Spleen (tissue), 13 donors: ENCODE data around the gene COPG2. TPM values are rescaled to one million over a fixed set of nuclear protein-coding genes. Genes with fewer than 3 reads are reported as not detected.

Experiments
- DNase-seq: peaks from one replicate; pipeline ENCODE4 v3.0.0-alpha.2; 2020
- H3K27ac ChIP-seq, 8 donors: fragments of 200-600 bp; sonication (generic) in 7 of 8; 1 replicate in 4 of 8; 2 replicates in 4 of 8; pipeline versions ENCODE4 v1.5.0 to v1.8.0; 2016 to 2021; ENCODE audit warnings: inconsistent platforms in 4 of 8, mild to moderate bottlenecking in 4 of 8, moderate library complexity in 1 of 8
- H3K27me3 ChIP-seq, 7 donors: fragments of 200-600 bp; sonication (generic) in 6 of 7; replicated peaks in 1 of 7; 1 replicate in 4 of 7; 2 replicates in 3 of 7; pipeline versions ENCODE4 v1.5.0 to v1.8.0; 2016 to 2021; ENCODE audit warnings: inconsistent platforms in 3 of 7, mild to moderate bottlenecking in 1 of 7
- H3K36me3 ChIP-seq, 6 donors: fragments of 200-600 bp; sonication (generic) in 5 of 6; 1 replicate in 4 of 6; 2 replicates in 2 of 6; pipeline versions ENCODE4 v1.5.0 to v1.8.0; 2016 to 2021; ENCODE audit warnings: inconsistent platforms in 2 of 6
- H3K4me1 ChIP-seq, 6 donors: fragments of 200-600 bp; sonication (generic) in 5 of 6; 1 replicate in 3 of 6; 2 replicates in 3 of 6; pipeline versions ENCODE4 v1.5.0 to v1.8.0; 2016 to 2021; ENCODE audit warnings: inconsistent platforms in 3 of 6
- H3K4me3 ChIP-seq, 8 donors: fragments of 200-600 bp; sonication (generic) in 7 of 8; 1 replicate in 4 of 8; 2 replicates in 4 of 8; pipeline versions ENCODE4 v1.5.0 to v1.8.0; 2016 to 2021; ENCODE audit warnings: inconsistent platforms in 4 of 8, mild to moderate bottlenecking in 4 of 8, moderate library complexity in 2 of 8
- H3K9me3 ChIP-seq, 8 donors: fragments of 200-600 bp; sonication (generic) in 7 of 8; 1 replicate in 4 of 8; 2 replicates in 4 of 8; pipeline versions ENCODE4 v1.5.0 to v1.8.0; 2016 to 2021; ENCODE audit warnings: inconsistent platforms in 4 of 8
- CTCF ChIP-seq, 11 experiments: fragments of 200-600 bp in 7 of 11; fragments of 450-650 bp in 4 of 11; sonication (generic) in 4 of 11; IDR thresholded peaks in 8 of 11; conservative IDR thresholded peaks in 3 of 11; 1 replicate in 7 of 11; 2 replicates in 4 of 11; pipeline versions ENCODE4 v1.4.0 to v1.8.0; 2016 to 2021; ENCODE audit warnings: antibody characterized with exemption in 11 of 11, inconsistent platforms in 4 of 11, mild to moderate bottlenecking in 1 of 11
- POLR2A ChIP-seq, 3 donors: fragments of 450-650 bp; IDR thresholded peaks; one replicate each; pipeline ENCODE4 v1.5.1; 2017; ENCODE audit warnings: antibody characterized with exemption in 3 of 3, mild to moderate bottlenecking in 1 of 3
- POLR2AphosphoS5 ChIP-seq, 3 donors: sonication (generic); formaldehyde crosslinking; IDR thresholded peaks; one replicate each; pipeline ENCODE4 v1.5.1; 2017; ENCODE audit warnings: antibody characterized with exemption in 3 of 3
- WGBS, 5 donors: extraction: QIAGEN DNeasy Blood & Tissue Kit in 3 of 5; methylation state at CpG; one replicate each; pipeline versions ENCODE4 v1.1.5 to v1.1.7; 2013 to 2018; 5-methylcytosine and 5-hydroxymethylcytosine counted together
- intact Hi-C: fragments of 100-400 bp; cut with DNase I; formaldehyde crosslinking; loops from one replicate; pipeline ENCODE4 v1.15.0; 2023; ENCODE audit warnings: low total_unique reads
- long read RNA-seq, 2 donors: transcript quantifications; one replicate each; lab custom pipeline, GENCODE V29; 2026
- polyA plus RNA-seq, 3 donors: library from polyadenylated mRNA; stranded (reverse); fragments of 200-250 nt; gene quantifications; one replicate each; pipeline ENCODE4 v1.2.1, GENCODE V29; 2013
- total RNA-seq, 7 donors: library from RNA; depleted of rRNA in 3 of 7; stranded (reverse); fragments of >200 nt in 3 of 7; fragmentation: NEBNext Ultra II Directional in 4 of 7; extraction: Animal tissue kit (Norgen Biotek cat#: 25700) in 4 of 7; gene quantifications; one replicate each; pipeline versions ENCODE4 v1.1.0 to v1.2.1, GENCODE V29; 2016 to 2021
- donor health status: healthy with polysubstance abuse.
- donor health status: DM: no; HTN: no; CAD: no; lungs with moderate emphysema.
- donor health status: DM: no; HTN: no; CAD: no.
- donor health status: Bipolar disorder and iron deficiency.
- donor health status: healthy.
- donor health status: DM: no; HTN: no; CAD: no.
- donor health status: DM: yes; HTN: yes; CAD: no.

COPG2 gene
- total RNA-seq (10 to 100 TPM; 13.1 to 25.1 (median 19.4) TPM), polyA plus RNA-seq (1 to 10 TPM; 5.8 to 7.8 (median 7.0) TPM)
- long read RNA-seq, donor 1, partial matches to known transcripts = 0 of 7 reads
- long read RNA-seq, donor 1, other reads (novel, unspliced or antisense) = 0 of 7 reads
- long read RNA-seq, donor 2, partial matches to known transcripts = 0 of 7 reads
- long read RNA-seq, donor 2, other reads (novel, unspliced or antisense) = 0 of 7 reads

GRCh38 chr7:130668258-130669084, at the start of gene COPG2:
COPG2 (minus strand) TSS chr7:130668748; CDS start chr7:130668668, 80 bp downstream.
- peaks cover 0 to 22% (median 4%) of the 10 kb centered on the region in 6 donors for H3K36me3 ChIP-seq
- H3K27me3 ChIP-seq = no peaks in the 10 kb centered on the region
- no peaks in the 10 kb centered on the region for H3K9me3 ChIP-seq
- TF ChIP-seq POLR2AphosphoS5 (IDR thresholded peaks at IDR 0.05) (peak; percentile 90 to 91 (median 91)), POLR2A (IDR thresholded peaks at IDR 0.05) (no peak), CTCF (IDR thresholded peaks at IDR 0.05 in 8 of 11, conservative IDR thresholded peaks at IDR 0.05 in 3 of 11) (peak in 6 of 11 experiments; percentile 19 to 52 (median 28))
- H3K27ac ChIP-seq = peak within 1 kb of the TSS; percentile 49 to 94 (median 89)
- H3K4me1 ChIP-seq = peaks cover 2 to 29% (median 19%) of the 10 kb centered on the region in 6 donors
- DNase-seq = peak; percentile 96
- H3K4me3 ChIP-seq = peak within 1 kb of the TSS; percentile 74 to 93 (median 87)
- intact Hi-C loops = no loop called here
- 0 to 1% (median 1%) methylated on average over 15 to 103 of the region's 103 CpGs for WGBS, 5 donors

GRCh38 chr7:130712416-130712815, 43.9 kb upstream of the COPG2 start:
- no peak for DNase-seq
- TF ChIP-seq CTCF (IDR thresholded peaks at IDR 0.05 in 8 of 11, conservative IDR thresholded peaks at IDR 0.05 in 3 of 11) (no peak), POLR2AphosphoS5 (IDR thresholded peaks at IDR 0.05) (no peak), POLR2A (IDR thresholded peaks at IDR 0.05) (no peak)
- no peaks in the 10 kb centered on the region for H3K36me3 ChIP-seq
- no peak overlapping the region for H3K4me3 ChIP-seq
- WGBS, 5 donors = 36 to 55% (median 48%) methylated on average over 3 of the region's 3 CpGs
- no peak overlapping the region for H3K27ac ChIP-seq
- no peaks in the 10 kb centered on the region for H3K9me3 ChIP-seq
- peaks cover 0 to 11% (median 0%) of the 10 kb centered on the region in 7 donors for H3K27me3 ChIP-seq
- H3K4me1 ChIP-seq = no peaks in the 10 kb centered on the region
- intact Hi-C loops = no loop called here

- WGBS, 5 donors = 86 to 95% (median 94%) methylated on average over 4 of the region's 4 CpGs
- Histone ChIP-seq H3K9me3 (peaks cover 0 to 10% (median 0%) of the 10 kb centered on the region in 8 donors), H3K4me1 (no peaks in the 10 kb centered on the region), H3K27me3 (peaks cover 0 to 11% (median 0%) of the 10 kb centered on the region in 7 donors), H3K27ac (no peak overlapping the region), H3K36me3 (no peaks in the 10 kb centered on the region), H3K4me3 (no peak overlapping the region)
- no peak for TF ChIP-seq POLR2AphosphoS5 (IDR thresholded peaks at IDR 0.05)
- no peak for TF ChIP-seq POLR2A (IDR thresholded peaks at IDR 0.05)
- no peak for TF ChIP-seq CTCF (IDR thresholded peaks at IDR 0.05 in 8 of 11, conservative IDR thresholded peaks at IDR 0.05 in 3 of 11)
- no peak for DNase-seq
- intact Hi-C loops = no loop called here
Observed at GRCh38 chr7:130708766-130709165, 40.2 kb upstream of the COPG2 start.

GRCh38 chr7:130708001-130708400, 39.5 kb upstream of the COPG2 start:
- intact Hi-C loops = no loop called here
- 93 to 97% (median 95%) methylated on average over 4 of the region's 4 CpGs for WGBS, 5 donors
- no peak for TF ChIP-seq POLR2A (IDR thresholded peaks at IDR 0.05)
- no peak for TF ChIP-seq CTCF (IDR thresholded peaks at IDR 0.05 in 8 of 11, conservative IDR thresholded peaks at IDR 0.05 in 3 of 11)
- no peak for TF ChIP-seq POLR2AphosphoS5 (IDR thresholded peaks at IDR 0.05)

More at GRCh38 chr7:130708001-130708400, 39.5 kb upstream of the COPG2 start:
- peaks cover 0 to 11% (median 0%) of the 10 kb centered on the region in 7 donors for H3K27me3 ChIP-seq
- no peaks in the 10 kb centered on the region for H3K36me3 ChIP-seq
- H3K4me1 ChIP-seq = no peaks in the 10 kb centered on the region
- no peak overlapping the region for H3K27ac ChIP-seq
- peaks cover 0 to 10% (median 0%) of the 10 kb centered on the region in 8 donors for H3K9me3 ChIP-seq
- no peak for DNase-seq
- H3K4me3 ChIP-seq = no peak overlapping the region
